GM12878 (cell line): ENCODE results near the gene SHISA6. TPM values are rescaled to one million over a fixed set of nuclear protein-coding genes. Genes with fewer than 3 reads are reported as not detected.

Experiments used
- ATAC-seq: fragments of 200-7000 bp; cut with Tn5 transposase; 3 replicates; pipeline ENCODE4 v1.9.1; 2020; ENCODE audit warnings: mild to moderate bottlenecking, moderate library complexity
- BruUV-seq: library from RNA; stranded (reverse); fragments of 400-500 nt; replicated peaks from 2 replicates; lab custom pipeline; 2021; lab: Mats Ljungman, UMichigan
- CTCF ChIA-PET: fragments of 300-600 bp; sonication (Branson Sonifier 250); formaldehyde crosslinking; extraction: SDS; loops from one replicate; lab custom pipeline; 2021; ENCODE audit warnings: inconsistent platforms; lab: Yijun Ruan, JAX
- POLR2A ChIA-PET: fragments of 350-600 bp; formaldehyde crosslinking; extraction: SDS; loops from one replicate; lab custom pipeline; 2021; ENCODE audit warnings: inconsistent platforms; lab: Charles Lee
- RAD21 ChIA-PET: fragments of 300-600 bp; sonication (Branson Sonifier 250); formaldehyde crosslinking; loops from one replicate; lab custom pipeline; 2023; ENCODE audit warnings: antibody characterized with exemption; ENCODE audit not compliant: unreplicated experiment; lab: Charles Lee
- SMC1A ChIA-PET: fragments of 300-600 bp; sonication (Branson Sonifier 250); formaldehyde crosslinking; loops from one replicate; lab custom pipeline; 2023; ENCODE audit not compliant: unreplicated experiment, uncharacterized antibody; lab: Charles Lee
- DNase-seq: peaks from one replicate; pipeline ENCODE4 v3.0.0-alpha.2; 2011; ENCODE audit warnings: low read depth, low spot score
- FAIRE-seq: peaks from 3 replicates; lab custom pipeline; 2011; peaks lifted over from hg19 to GRCh38; lab: Jason Lieb, UNC
- H2AFZ ChIP-seq: 2 replicates; pipeline ENCODE4 v1.6.0; 2011; ENCODE audit warnings: low read depth, low read length, control low read depth; ENCODE audit not compliant: control insufficient read depth
- H3K27ac ChIP-seq: 2 replicates; pipeline ENCODE4 v1.5.1; 2011; ENCODE audit warnings: control low read depth; ENCODE audit not compliant: control insufficient read depth, insufficient read depth
- H3K27me3 ChIP-seq, 2 experiments: replicated peaks in 1 of 2; 2 replicates each; pipeline versions ENCODE4 v1.6.0 to v1.6.1; 2011; ENCODE audit warnings: low read length in 1 of 2; ENCODE audit not compliant: control insufficient read depth in 2 of 2, insufficient read depth in 2 of 2
- H3K36me3 ChIP-seq, 2 experiments: 2 replicates each; pipeline ENCODE4 v1.5.1; 2011; ENCODE audit warnings: low read length in 1 of 2; ENCODE audit not compliant: control insufficient read depth in 2 of 2, insufficient read depth in 2 of 2
- H3K4me1 ChIP-seq: 2 replicates; pipeline ENCODE4 v1.6.1; 2011; ENCODE audit warnings: mild to moderate bottlenecking, low read length, moderate library complexity, mixed read lengths; ENCODE audit not compliant: control insufficient read depth, insufficient read depth
- H3K4me2 ChIP-seq: 2 replicates; pipeline ENCODE4 v1.6.0; 2011; ENCODE audit warnings: control low read depth; ENCODE audit not compliant: control insufficient read depth, insufficient read depth
- H3K4me3 ChIP-seq: fragments of 200-600 bp; sonication (generic); 2 replicates; pipeline ENCODE4 v1.5.1; 2016
- H3K79me2 ChIP-seq: 2 replicates; pipeline ENCODE4 v1.6.0; 2011; ENCODE audit warnings: low read length; ENCODE audit not compliant: control insufficient read depth, insufficient read depth
- H3K9ac ChIP-seq: 2 replicates; pipeline ENCODE4 v1.8.0; 2011; ENCODE audit warnings: low read length, control low read depth, mixed read lengths; ENCODE audit not compliant: control insufficient read depth, insufficient read depth
- H3K9me3 ChIP-seq: replicated peaks from 3 replicates; pipeline ENCODE4 v1.5.1; 2011; ENCODE audit warnings: mild to moderate bottlenecking, low read length; ENCODE audit not compliant: control insufficient read depth, insufficient read depth
- H4K20me1 ChIP-seq: 2 replicates; pipeline ENCODE4 v1.6.0; 2011; ENCODE audit not compliant: control insufficient read depth, insufficient read depth
- BHLHE40 ChIP-seq, 2 experiments: fragments of 450-650 bp in 1 of 2; IDR thresholded peaks; 2 replicates each; pipeline ENCODE4 v1.6.1; 2011 to 2017; ENCODE audit warnings: low read depth in 2 of 2, borderline replicate concordance in 1 of 2, improper control_type of control experiment in 1 of 2, low read length in 1 of 2, mild to moderate bottlenecking in 1 of 2
- CHD1 ChIP-seq: IDR thresholded peaks from 2 replicates; pipeline ENCODE4 v1.6.1; 2012; ENCODE audit warnings: low read depth, low read length, improper control_type of control experiment
- E2F4 ChIP-seq: IDR thresholded peaks from 2 replicates; pipeline ENCODE4 v1.6.1; 2012; ENCODE audit warnings: low read depth, low read length, improper control_type of control experiment
- KLF5 ChIP-seq: fragments of 450-650 bp; IDR thresholded peaks from 2 replicates; pipeline ENCODE4 v1.6.1; 2014; ENCODE audit warnings: mild to moderate bottlenecking; ENCODE audit not compliant: partially characterized antibody
- LARP7 ChIP-seq: fragments of 450-650 bp; IDR thresholded peaks from 2 replicates; pipeline ENCODE4 v1.6.1; 2017; ENCODE audit warnings: mild to moderate bottlenecking
- NR2C1 ChIP-seq: fragments of 450-650 bp; IDR thresholded peaks from 2 replicates; pipeline ENCODE4 v1.6.1; 2017; ENCODE audit warnings: antibody characterized with exemption, mild to moderate bottlenecking, moderate library complexity
- STAT3 ChIP-seq: IDR thresholded peaks from 2 replicates; pipeline ENCODE4 v1.6.1; 2011; ENCODE audit warnings: low read depth, low read length, improper control_type of control experiment
- SUPT20H ChIP-seq: IDR thresholded peaks from 2 replicates; pipeline ENCODE4 v1.6.1; 2011; ENCODE audit warnings: low read depth, mild to moderate bottlenecking, low read length, moderate library complexity, borderline replicate concordance; ENCODE audit not compliant: control insufficient read depth
- YBX1 ChIP-seq: fragments of 450-650 bp; IDR thresholded peaks from 2 replicates; pipeline ENCODE4 v1.6.1; 2016; ENCODE audit warnings: antibody characterized with exemption
- ZNF207 ChIP-seq: fragments of 450-650 bp; IDR thresholded peaks from 2 replicates; pipeline ENCODE4 v1.6.1; 2014; ENCODE audit warnings: antibody characterized with exemption, mild to moderate bottlenecking, borderline replicate concordance
- WGBS: methylation state at CpG from one replicate; pipeline ENCODE4 v1.1.6; 2016; ENCODE audit warnings: low lambda C conversion rate; ENCODE audit not compliant: insufficient replicate concordance, insufficient coverage; ENCODE audit errors: missing lambda C conversion rate; 5-methylcytosine and 5-hydroxymethylcytosine counted together
- in situ Hi-C: fragments of 300-500 bp; cut with MboI; formaldehyde crosslinking; loops from 9 replicates; pipeline ENCODE4 v1.14.3; 2018; ENCODE audit warnings: mixed read lengths
- intact Hi-C: fragments of 100-400 bp; cut with micrococcal nuclease; formaldehyde crosslinking; loops from one replicate; pipeline ENCODE4 v1.14.2; 2022; ENCODE audit not compliant: unreplicated experiment
- polyA plus RNA-seq, 11 experiments: library from polyadenylated mRNA; depleted of rRNA in 4 of 11; unstranded in 6 of 11; stranded (reverse) in 5 of 11; fragments of >200 nt; fragmentation: Nextera tagmentation in 4 of 11; fragmentation: Illumina TruSeq in 1 of 11; extraction: Ambion mirVana in 4 of 11; extraction: Trizol in 1 of 11; gene quantifications; 1 replicate in 1 of 11; 2 replicates in 10 of 11; pipeline versions ENCODE4 v1.2.1 to v1.2.3, GENCODE V29; 2011 to 2016; ENCODE audit warnings: inconsistent platforms in 2 of 11, missing spikeins in 2 of 11, low read depth in 1 of 11
- total RNA-seq, 4 experiments: library from RNA; depleted of rRNA in 3 of 4; stranded (reverse); fragments of >200 nt in 3 of 4; fragmentation: Illumina TruSeq in 1 of 4; extraction: Trizol in 1 of 4; gene quantifications; 2 replicates each; pipeline versions ENCODE4 v1.2.1 to v1.2.3, GENCODE V29; 2013 to 2021
- TF ChIP-seq, protein P1 (sequence below): fragments of 450-650 bp; IDR thresholded peaks from 2 replicates; pipeline ENCODE4 v1.6.1; 2017; ENCODE audit warnings: mild to moderate bottlenecking, low read depth, inconsistent platforms; ENCODE audit not compliant: poor library complexity, severe bottlenecking

Gene SHISA6
- total and polyA plus RNA-seq, 10 of the 15 experiments (the other 5 are each of a cell fraction or from before 2014, with no cell fraction given): not detected

- TF ChIP-seq, protein P1, sequence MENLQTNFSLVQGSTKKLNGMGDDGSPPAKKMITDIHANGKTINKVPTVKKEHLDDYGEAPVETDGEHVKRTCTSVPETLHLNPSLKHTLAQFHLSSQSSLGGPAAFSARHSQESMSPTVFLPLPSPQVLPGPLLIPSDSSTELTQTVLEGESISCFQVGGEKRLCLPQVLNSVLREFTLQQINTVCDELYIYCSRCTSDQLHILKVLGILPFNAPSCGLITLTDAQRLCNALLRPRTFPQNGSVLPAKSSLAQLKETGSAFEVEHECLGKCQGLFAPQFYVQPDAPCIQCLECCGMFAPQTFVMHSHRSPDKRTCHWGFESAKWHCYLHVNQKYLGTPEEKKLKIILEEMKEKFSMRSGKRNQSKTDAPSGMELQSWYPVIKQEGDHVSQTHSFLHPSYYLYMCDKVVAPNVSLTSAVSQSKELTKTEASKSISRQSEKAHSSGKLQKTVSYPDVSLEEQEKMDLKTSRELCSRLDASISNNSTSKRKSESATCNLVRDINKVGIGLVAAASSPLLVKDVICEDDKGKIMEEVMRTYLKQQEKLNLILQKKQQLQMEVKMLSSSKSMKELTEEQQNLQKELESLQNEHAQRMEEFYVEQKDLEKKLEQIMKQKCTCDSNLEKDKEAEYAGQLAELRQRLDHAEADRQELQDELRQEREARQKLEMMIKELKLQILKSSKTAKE: no peak
Observed at GRCh38 chr17:11535231-11535630, 294.2 kb downstream of the SHISA6 start (continued).

- Histone ChIP-seq H3K9ac (no peak overlapping the region), H3K4me1 (no peaks in the 10 kb centered on the region), H3K27ac (no peak overlapping the region), H3K9me3 (no peaks in the 10 kb centered on the region; the same call in 1 of the 3 replicates), H2AFZ (no peak overlapping the region), H3K4me3 (no peak overlapping the region), H4K20me1 (no peaks in the 10 kb centered on the region), H3K27me3 (no peaks in the 10 kb centered on the region), H3K79me2 (no peaks in the 10 kb centered on the region), H3K36me3 (no peaks in the 10 kb centered on the region), H3K4me2 (no peak overlapping the region)
- intact Hi-C loops: no loop called here
- CTCF ChIA-PET: no interaction called here
- POLR2A ChIA-PET: no interaction called here
- TF ChIP-seq STAT3 (no peak), BHLHE40 (IDR thresholded peaks at IDR 0.05; ENCODE audit: borderline replicate concordance in 1 of 2, low read depth in 2 of 2, low read length in 1 of 2) (no peak), LARP7 (no peak), ZNF207 (no peak), CHD1 (no peak), NR2C1 (no peak), KLF5 (no peak), E2F4 (no peak), YBX1 (no peak), SUPT20H (no peak)
- in situ Hi-C loops: no loop called here
- 6% methylated on average over 5 of the region's 5 CpGs for WGBS
- RAD21 ChIA-PET: no interaction called here
- SMC1A ChIA-PET: no interaction called here
- FAIRE-seq (no peak), ATAC-seq (no peak), DNase-seq (no peak)
- BruUV-seq: no TSS peak
Observed at GRCh38 chr17:11538366-11538765, 297.4 kb downstream of the SHISA6 start.
